H9 (cell line): Measurements from ENCODE around the gene KLHDC8A. TPM values are rescaled to one million over a fixed set of nuclear protein-coding genes. Genes with fewer than 3 reads are reported as not detected.
A peak's percentile ranks its signal among the peaks of the same experiment; 100 is the strongest.

Experiments
- DNase-seq: peaks from one replicate; pipeline ENCODE4 v3.0.0-alpha.2; 2017
- H2AFZ ChIP-seq: one replicate; pipeline ENCODE4 v1.6.1; 2013; ENCODE audit warnings: mild to moderate bottlenecking, low read length, control low read depth, moderate library complexity
- H2AK5ac ChIP-seq: 2 replicates; pipeline ENCODE4 v1.6.1; 2013; ENCODE audit warnings: low read length, control low read depth, mixed read lengths; ENCODE audit not compliant: insufficient read length
- H2BK120ac ChIP-seq: one replicate; pipeline ENCODE4 v1.6.1; 2013; ENCODE audit warnings: low read depth, mild to moderate bottlenecking, low read length, control low read depth, inconsistent platforms; ENCODE audit not compliant: poor library complexity, severe bottlenecking
- H2BK12ac ChIP-seq: 2 replicates; pipeline ENCODE4 v1.6.1; 2013; ENCODE audit warnings: low read length, control low read depth, mixed read lengths, low read depth; ENCODE audit not compliant: insufficient read length
- H2BK15ac ChIP-seq: 2 replicates; pipeline ENCODE4 v1.6.1; 2013; ENCODE audit warnings: low read depth, low read length, control low read depth
- H2BK20ac ChIP-seq: one replicate; pipeline ENCODE4 v1.6.1; 2013; ENCODE audit warnings: low read depth, mild to moderate bottlenecking, low read length, control low read depth, inconsistent platforms; ENCODE audit not compliant: poor library complexity, severe bottlenecking
- H2BK5ac ChIP-seq: 2 replicates; pipeline ENCODE4 v1.6.1; 2013; ENCODE audit warnings: low read length, control low read depth, mixed read lengths; ENCODE audit not compliant: insufficient read length
- H3K14ac ChIP-seq: 2 replicates; pipeline ENCODE4 v1.6.1; 2013; ENCODE audit warnings: low read length, control low read depth; ENCODE audit not compliant: insufficient read depth
- H3K18ac ChIP-seq: 2 replicates; pipeline ENCODE4 v1.6.1; 2013; ENCODE audit warnings: low read depth, mild to moderate bottlenecking, mixed read lengths, low read length, control low read depth; ENCODE audit not compliant: insufficient read length
- H3K23ac ChIP-seq: 2 replicates; pipeline ENCODE4 v1.6.1; 2013; ENCODE audit warnings: low read length, control low read depth, mixed read lengths, low read depth; ENCODE audit not compliant: insufficient read length
- H3K23me2 ChIP-seq: 2 replicates; pipeline ENCODE4 v1.6.1; 2013; ENCODE audit warnings: low read depth, mild to moderate bottlenecking, mixed read lengths, low read length, control low read depth; ENCODE audit not compliant: insufficient read length, poor library complexity, severe bottlenecking
- H3K27ac ChIP-seq: 2 replicates; pipeline ENCODE4 v1.5.1; 2013; ENCODE audit warnings: low read length, control low read depth, mixed read lengths, low read depth; ENCODE audit not compliant: insufficient read length
- H3K27me3 ChIP-seq: 2 replicates; pipeline ENCODE4 v1.6.1; 2013; ENCODE audit warnings: low read length, control low read depth, inconsistent platforms; ENCODE audit not compliant: insufficient read depth
- H3K4ac ChIP-seq: 2 replicates; pipeline ENCODE4 v1.6.1; 2013; ENCODE audit warnings: low read depth, mild to moderate bottlenecking, control low read depth, inconsistent platforms, low read length, moderate library complexity
- H3K4me1 ChIP-seq: 2 replicates; pipeline ENCODE4 v1.6.1; 2013; ENCODE audit warnings: low read length, control low read depth, inconsistent platforms; ENCODE audit not compliant: insufficient read depth
- H3K4me2 ChIP-seq: 2 replicates; pipeline ENCODE4 v1.6.1; 2013; ENCODE audit warnings: low read length, control low read depth, mixed read lengths; ENCODE audit not compliant: insufficient read length, insufficient read depth
- H3K56ac ChIP-seq: 2 replicates; pipeline ENCODE4 v1.6.1; 2013; ENCODE audit warnings: low read depth, mild to moderate bottlenecking, mixed read lengths, low read length, control low read depth; ENCODE audit not compliant: insufficient read length
- H3K79me1 ChIP-seq: 2 replicates; pipeline ENCODE4 v1.6.1; 2013; ENCODE audit warnings: low read depth, mild to moderate bottlenecking, moderate library complexity, low read length, control low read depth, inconsistent platforms; ENCODE audit not compliant: insufficient read depth, poor library complexity, severe bottlenecking
- H3K79me2 ChIP-seq: 2 replicates; pipeline ENCODE4 v1.6.1; 2013; ENCODE audit warnings: low read length, control low read depth, inconsistent platforms; ENCODE audit not compliant: insufficient read depth
- H3K9ac ChIP-seq: 2 replicates; pipeline ENCODE4 v1.6.1; 2013; ENCODE audit warnings: low read length, control low read depth, mixed read lengths; ENCODE audit not compliant: insufficient read length; ENCODE audit errors: extremely low read depth
- H3K9me3 ChIP-seq: one replicate; pipeline ENCODE4 v1.6.1; 2013; ENCODE audit warnings: low read depth, low read length, inconsistent platforms; ENCODE audit not compliant: control insufficient read depth
- H3T11ph ChIP-seq: one replicate; pipeline ENCODE4 v1.6.1; 2013; ENCODE audit warnings: mild to moderate bottlenecking, low read length, control low read depth, inconsistent platforms
- H4K20me1 ChIP-seq: one replicate; pipeline ENCODE4 v1.6.1; 2013; ENCODE audit not compliant: control insufficient read depth, insufficient read length, insufficient read depth
- H4K5ac ChIP-seq: 2 replicates; pipeline ENCODE4 v1.6.1; 2013; ENCODE audit warnings: low read depth, mild to moderate bottlenecking, mixed read lengths, low read length, control low read depth; ENCODE audit not compliant: insufficient read length
- H4K8ac ChIP-seq: replicated peaks from 2 replicates; pipeline ENCODE4 v1.6.1; 2013; ENCODE audit warnings: low read length, control low read depth, mixed read lengths, low read depth; ENCODE audit not compliant: insufficient read length
- H4K91ac ChIP-seq: 2 replicates; pipeline ENCODE4 v1.6.1; 2013; ENCODE audit warnings: low read depth, mild to moderate bottlenecking, moderate library complexity, mixed read lengths, low read length, control low read depth; ENCODE audit not compliant: insufficient read length
- H3K27ac Mint-ChIP-seq, 3 experiments: 2 replicates in 2 of 3; 3 replicates in 1 of 3; pipeline ENCODE4 v1.8.0; 2020 to 2021; ENCODE audit warnings: mixed read lengths in 3 of 3, mild to moderate bottlenecking in 1 of 3, moderate library complexity in 1 of 3
- H3K27me3 Mint-ChIP-seq: 2 replicates; pipeline ENCODE4 v1.8.0; 2021; ENCODE audit warnings: low read depth, mild to moderate bottlenecking, moderate library complexity, mixed read lengths
- H3K36me3 Mint-ChIP-seq, 3 experiments: 2 replicates in 2 of 3; 3 replicates in 1 of 3; pipeline ENCODE4 v1.8.0; 2020 to 2021; ENCODE audit warnings: low read depth in 3 of 3, mixed read lengths in 3 of 3; ENCODE audit not compliant: insufficient read depth in 1 of 3
- H3K4me1 Mint-ChIP-seq, 2 experiments: 2 replicates each; pipeline ENCODE4 v1.8.0; 2020; ENCODE audit warnings: mixed read lengths in 2 of 2
- H3K4me3 Mint-ChIP-seq, 2 experiments: 2 replicates in 1 of 2; 3 replicates in 1 of 2; pipeline ENCODE4 v1.8.0; 2020 to 2021; ENCODE audit warnings: mild to moderate bottlenecking in 2 of 2, mixed read lengths in 2 of 2, moderate library complexity in 1 of 2
- H3K9me3 Mint-ChIP-seq, 2 experiments: 2 replicates in 1 of 2; 3 replicates in 1 of 2; pipeline ENCODE4 v1.8.0; 2020; ENCODE audit warnings: mild to moderate bottlenecking in 2 of 2, mixed read lengths in 2 of 2, moderate library complexity in 1 of 2
- CTCF ChIP-seq: fragments of 200-600 bp; sonication (generic); conservative IDR thresholded peaks from 3 replicates; pipeline ENCODE4 v1.8.0; 2021; ENCODE audit warnings: antibody characterized with exemption, mild to moderate bottlenecking
- WGBS: extraction: QIAGEN DNeasy Blood & Tissue Kit; methylation state at CpG from one replicate; pipeline ENCODE4 v1.1.7; 2013; ENCODE audit warnings: missing lambda C conversion rate, low lambda C conversion rate, mixed read lengths; ENCODE audit not compliant: insufficient read length; ENCODE audit errors: extremely low coverage; 5-methylcytosine and 5-hydroxymethylcytosine counted together
- total RNA-seq: library from RNA; stranded (reverse); gene quantifications from 2 replicates; pipeline ENCODE4 v1.2.1, GENCODE V29; 2021

KLHDC8A gene
- total RNA-seq, 1 experiment from 2014 or later: 0.96 TPM

GRCh38 chr1:205324781-205325180 is 31.9 kb downstream of the KLHDC8A start:
- Mint-ChIP-seq H3K27me3 (peaks cover 10% of the 10 kb centered on the region), H3K27ac (peak overlapping the region; percentile 73 to 85 (median 74); a peak in 6 of 7 replicates), H3K4me1 (peaks cover 27 to 33% of the 10 kb centered on the region in 2 experiments), H3K4me3 (0 out of 5 replicates have a peak overlapping the region, but pooled peaks of 1 of the 2 experiments have one; percentile 8), H3K36me3 (peaks cover under 1 to 13% (median 11%) of the 10 kb centered on the region in 3 experiments), H3K9me3 (peaks cover 0 to 6% of the 10 kb centered on the region in 2 experiments; a peak in 2 of 5 replicates)
- H3K23me2 ChIP-seq: peaks cover 7% of the 10 kb centered on the region
- no peak overlapping the region for H3K4me2 ChIP-seq
- no peaks in the 10 kb centered on the region for H3K27me3 ChIP-seq
- no peak overlapping the region for H2AK5ac ChIP-seq
- no peak overlapping the region for H4K91ac ChIP-seq
- no peak for TF ChIP-seq CTCF
- WGBS: no CpG with 5 or more reads among the region's 6 CpGs
- peaks cover 7% of the 10 kb centered on the region; the same call in 1 of the 2 replicates for H3K79me2 ChIP-seq
- H3K4me1 ChIP-seq: peaks cover 3% of the 10 kb centered on the region; the same call in 1 of the 2 replicates
- H3K4ac ChIP-seq: no peak overlapping the region
- DNase-seq: no peak
- H2BK15ac ChIP-seq: no peak overlapping the region
- no peaks in the 10 kb centered on the region for H4K20me1 ChIP-seq
- no peak overlapping the region for H2BK20ac ChIP-seq
- no peak overlapping the region for H3K14ac ChIP-seq
- H3K9me3 ChIP-seq: no peaks in the 10 kb centered on the region
- H3K56ac ChIP-seq: no peak overlapping the region
- H3K9ac ChIP-seq: no peak overlapping the region
- no peak overlapping the region for H3K27ac ChIP-seq
- H2BK12ac ChIP-seq: no peak overlapping the region
- H3K79me1 ChIP-seq: no peaks in the 10 kb centered on the region
- no peak overlapping the region for H3K18ac ChIP-seq
- no peak overlapping the region for H2BK5ac ChIP-seq
- no peak overlapping the region for H4K8ac ChIP-seq
- H3T11ph ChIP-seq: no peak overlapping the region
- no peak overlapping the region for H3K23ac ChIP-seq
- no peak overlapping the region for H4K5ac ChIP-seq
- H2BK120ac ChIP-seq: no peak overlapping the region
- no peak overlapping the region for H2AFZ ChIP-seq
